Measurements from ENCODE around the gene GABRB3.

Gene GABRB3

DNA sequence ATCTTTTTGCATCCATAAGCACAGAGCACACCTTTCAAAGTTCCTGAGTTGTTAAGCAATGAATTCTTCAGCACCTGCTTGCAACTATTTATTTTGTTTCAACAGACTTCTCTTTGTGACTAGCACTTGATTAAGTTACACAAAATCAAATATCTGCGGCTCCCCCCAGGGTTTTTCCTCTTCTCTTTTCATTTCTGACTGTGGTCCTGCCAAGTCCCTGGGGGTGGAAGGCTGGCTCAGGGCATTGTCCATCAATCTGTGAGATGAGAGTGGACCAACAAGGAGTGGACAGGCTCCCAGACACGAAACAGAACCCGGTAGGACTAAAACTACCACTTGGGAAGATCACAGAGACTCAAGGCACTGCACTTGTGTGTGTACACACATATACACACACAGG, 96.8 kb downstream of the GABRB3 start:
- DNase-seq (ENCODE audit: low read depth), result no peak

DNA sequence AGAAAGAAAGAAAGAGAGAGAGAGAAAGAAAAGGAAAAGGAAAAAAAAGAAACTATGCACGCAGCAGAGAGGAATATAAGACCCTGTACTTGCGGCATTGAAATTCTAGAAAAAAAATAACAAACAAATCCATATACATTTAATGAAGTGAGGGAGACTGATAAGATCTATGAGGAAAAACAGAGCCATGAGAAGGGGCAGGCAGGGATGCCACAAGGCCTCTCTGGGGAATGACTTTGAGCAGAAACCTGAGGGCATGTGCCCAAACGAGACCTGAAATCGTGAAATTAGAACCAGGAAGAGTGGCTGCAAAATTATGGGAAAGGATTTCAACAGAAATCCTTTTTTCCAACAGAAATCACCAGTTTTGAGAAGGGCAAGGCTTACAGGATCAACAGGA, 98.4 kb downstream of the GABRB3 start:
- DNase-seq (ENCODE audit: low read depth), result no peak

DNA sequence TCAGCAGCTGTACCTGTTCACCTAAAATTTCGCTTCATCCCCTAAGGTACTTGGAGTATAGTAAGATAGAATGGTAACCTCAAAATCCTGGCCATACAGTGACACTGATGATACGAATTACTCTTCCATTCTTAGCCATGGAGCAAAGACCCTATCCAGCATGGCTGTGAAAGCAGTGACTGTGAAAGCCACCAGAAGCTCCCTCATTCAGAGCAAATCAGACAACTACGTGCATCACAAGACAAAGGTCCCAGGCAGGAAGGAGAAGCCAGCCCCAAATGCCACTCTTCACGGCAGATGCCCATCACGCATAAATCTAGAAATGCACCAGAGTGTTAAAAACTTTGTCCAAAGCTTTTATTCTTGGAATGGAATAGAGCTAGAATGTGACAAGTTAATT, 99.4 kb downstream of the GABRB3 start:
- no peak for DNase-seq (ENCODE audit: low read depth)

- no peak for DNase-seq (ENCODE audit: low read depth)
Observed at GRCh38 chr15:26670116-26670515, 102.8 kb downstream of the GABRB3 start.

DNA sequence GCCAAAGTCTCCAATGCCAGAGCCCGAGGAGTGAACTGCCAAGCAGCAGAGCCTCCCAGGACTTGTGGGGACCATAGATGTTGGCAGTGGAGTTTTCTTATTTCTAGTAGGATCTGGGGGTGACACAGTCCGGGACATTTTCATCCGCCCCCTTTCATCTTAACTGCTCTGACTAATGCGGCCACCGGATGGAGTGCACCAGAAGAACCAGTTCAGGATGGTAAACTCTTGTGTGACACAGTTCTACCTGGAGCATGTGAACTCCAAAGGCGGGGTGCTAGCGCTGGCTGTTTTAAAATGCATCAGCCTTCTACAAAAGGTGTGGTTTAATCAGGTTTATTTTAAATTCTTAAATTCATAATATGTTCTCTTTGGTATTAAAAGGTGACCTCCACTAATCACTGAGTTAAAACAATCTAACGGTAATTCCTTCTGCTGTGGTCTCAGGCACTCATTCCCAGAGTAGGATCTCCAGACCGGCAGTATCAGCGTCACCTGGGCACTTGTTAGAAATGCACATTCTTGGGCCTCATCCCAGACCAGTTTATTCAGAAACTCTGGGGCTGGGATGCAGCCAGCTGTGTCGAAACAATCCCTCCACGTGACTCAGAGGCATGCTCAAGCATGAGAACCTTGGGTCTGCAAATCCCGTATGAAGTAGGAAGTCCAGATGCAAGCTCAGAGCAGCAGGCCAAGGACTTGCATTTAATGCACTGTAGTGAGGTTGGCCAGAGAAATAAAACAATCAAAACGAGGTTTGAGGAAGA, 105.5 kb downstream of the GABRB3 start:
- no peak for DNase-seq (ENCODE audit: low read depth)

DNA sequence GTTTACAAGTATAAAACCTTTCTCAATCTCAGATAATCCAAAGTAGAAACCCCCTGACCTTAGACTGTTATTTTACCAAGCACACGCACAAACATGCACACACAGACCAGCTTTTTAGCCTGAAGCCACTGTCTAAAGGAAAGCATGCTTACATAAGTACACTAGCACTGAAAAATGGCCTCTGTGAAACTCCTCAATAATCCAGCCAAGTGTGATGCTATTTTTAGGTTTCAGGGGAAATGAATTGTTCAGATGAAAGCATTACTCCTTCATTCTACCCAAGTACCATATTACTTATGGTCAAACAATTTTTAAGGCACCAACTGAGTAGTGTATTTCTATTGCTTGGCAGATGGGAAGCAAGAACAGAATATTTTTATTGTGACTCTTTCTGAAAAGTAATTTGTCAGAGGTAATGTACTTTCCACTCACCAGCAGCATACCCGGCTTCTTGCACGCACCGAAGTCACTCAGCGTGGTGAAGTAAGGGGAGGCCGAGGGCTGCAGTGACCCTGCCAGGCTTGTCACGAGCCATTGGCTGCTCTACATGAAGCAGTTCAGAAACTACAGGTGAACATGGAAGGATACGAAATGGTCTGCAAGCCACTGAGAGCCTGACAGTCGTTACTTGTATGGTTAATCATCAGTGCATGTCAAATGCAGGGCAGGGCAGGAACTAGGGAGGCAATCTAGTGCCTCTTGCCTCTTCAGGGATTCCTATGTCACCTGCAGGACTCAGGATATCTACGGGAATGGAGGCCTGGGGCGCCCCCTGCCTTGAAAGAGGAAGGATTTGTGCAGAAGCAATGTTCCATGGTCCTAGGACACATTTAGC, 106.7 kb downstream of the GABRB3 start:
- DNase-seq (ENCODE audit: low read depth), result no peak

GRCh38 chr15:26662283-26662682, 110.6 kb downstream of the GABRB3 start:
- no peak for DNase-seq (ENCODE audit: low read depth)

DNA sequence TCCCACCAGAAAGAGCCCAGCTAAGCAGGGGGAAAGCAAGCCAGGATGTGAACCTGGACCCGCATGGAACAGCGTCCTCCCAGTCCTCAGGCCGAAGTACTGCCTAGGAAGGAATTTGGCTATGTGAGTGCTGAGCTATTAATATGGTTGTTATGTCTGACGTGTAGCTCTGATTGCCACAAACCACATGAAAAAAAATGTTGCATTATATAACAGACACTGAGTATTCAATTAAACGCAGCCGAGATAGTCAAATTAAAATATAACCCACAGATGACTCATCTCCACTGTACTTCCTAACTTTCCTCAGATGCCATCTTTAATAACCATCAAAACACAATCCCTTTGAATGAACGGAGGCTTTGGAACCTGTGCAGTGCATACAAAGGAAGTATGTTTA, 111.1 kb downstream of the GABRB3 start:
- DNase-seq (ENCODE audit: low read depth), result no peak

DNA sequence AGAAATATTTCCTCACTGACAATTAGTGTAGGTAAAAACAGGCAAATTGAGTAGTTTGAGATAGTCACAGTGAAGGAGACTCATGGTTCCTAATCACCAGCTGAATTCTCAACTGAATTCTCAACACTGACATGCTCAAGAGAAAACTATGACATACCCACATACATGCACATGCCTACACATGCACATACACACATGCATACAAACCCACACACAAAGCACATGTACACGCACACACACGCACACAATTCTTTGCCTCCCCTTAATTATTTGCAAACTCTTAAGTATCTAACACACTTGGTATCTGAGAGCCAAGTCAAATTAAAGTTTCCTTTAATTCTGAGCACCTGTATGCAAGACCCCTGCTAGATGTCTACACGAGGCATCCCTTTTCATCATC, 111.8 kb downstream of the GABRB3 start:
- DNase-seq (ENCODE audit: low read depth), result no peak

DNA sequence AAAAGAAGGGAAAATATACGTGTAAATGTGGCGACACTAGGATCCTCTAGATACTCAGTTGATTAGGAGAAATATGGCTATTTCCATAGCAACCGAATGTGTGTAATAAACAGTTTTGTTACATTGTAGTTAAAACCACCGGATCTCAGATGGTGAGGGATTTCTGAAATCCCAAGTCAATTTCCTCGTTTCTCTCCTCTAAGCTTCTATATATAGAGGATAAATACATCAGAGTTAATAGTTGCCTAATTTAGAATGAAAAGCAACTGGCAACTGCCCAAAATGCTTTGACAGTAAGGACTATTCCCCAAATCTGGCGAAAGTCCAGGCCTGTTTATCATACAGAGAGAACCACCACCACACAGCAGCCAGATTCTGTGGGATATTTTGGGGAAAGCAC, 112.6 kb downstream of the GABRB3 start:
- no peak for DNase-seq (ENCODE audit: low read depth)

- no peak for DNase-seq (ENCODE audit: low read depth)
Observed at GRCh38 chr15:26658290-26658689, 114.6 kb downstream of the GABRB3 start.

DNA sequence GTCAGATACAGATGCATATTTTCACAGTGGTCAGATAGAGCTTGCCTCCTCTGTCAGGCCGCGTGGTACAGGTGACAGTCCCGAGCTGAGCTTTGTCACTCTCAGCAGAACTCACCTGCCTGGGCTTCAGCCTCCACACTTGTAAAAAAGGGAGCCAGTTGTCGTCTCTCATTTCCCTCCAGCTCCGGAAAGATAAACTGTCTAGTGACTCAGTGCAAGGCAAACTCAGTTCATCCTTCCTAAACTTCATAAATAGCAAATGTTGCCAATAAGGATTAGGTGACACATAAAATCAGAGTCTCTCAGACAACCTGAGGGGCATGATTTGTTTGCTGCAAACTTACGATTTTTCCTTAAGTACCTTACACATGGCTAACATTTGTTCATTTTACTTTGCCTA, 116.8 kb downstream of the GABRB3 start:
- no peak for DNase-seq (ENCODE audit: low read depth)

DNA sequence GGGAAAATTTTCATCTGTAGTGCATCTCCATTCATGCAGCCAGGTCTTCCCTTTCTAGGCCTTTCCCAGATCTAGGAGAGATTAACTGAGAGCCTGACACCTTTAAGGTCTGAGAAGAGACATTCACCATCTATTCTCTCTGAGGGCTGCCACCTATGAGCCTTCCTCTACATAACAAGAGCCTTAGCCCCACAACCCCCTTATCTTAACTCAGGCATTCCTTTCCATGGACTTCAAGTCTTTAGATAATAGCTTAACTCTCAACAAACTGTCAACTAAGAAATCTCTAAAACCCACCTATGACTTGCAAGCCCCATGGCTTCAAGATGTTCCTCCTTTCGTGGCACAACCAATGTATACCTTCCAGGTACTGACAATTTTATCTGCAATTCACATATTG, 121.0 kb downstream of the GABRB3 start:
- DNase-seq (ENCODE audit: low read depth), result no peak

GRCh38 chr15:26648676-26649075, 124.2 kb downstream of the GABRB3 start:
- no peak for DNase-seq (ENCODE audit: low read depth)

DNA sequence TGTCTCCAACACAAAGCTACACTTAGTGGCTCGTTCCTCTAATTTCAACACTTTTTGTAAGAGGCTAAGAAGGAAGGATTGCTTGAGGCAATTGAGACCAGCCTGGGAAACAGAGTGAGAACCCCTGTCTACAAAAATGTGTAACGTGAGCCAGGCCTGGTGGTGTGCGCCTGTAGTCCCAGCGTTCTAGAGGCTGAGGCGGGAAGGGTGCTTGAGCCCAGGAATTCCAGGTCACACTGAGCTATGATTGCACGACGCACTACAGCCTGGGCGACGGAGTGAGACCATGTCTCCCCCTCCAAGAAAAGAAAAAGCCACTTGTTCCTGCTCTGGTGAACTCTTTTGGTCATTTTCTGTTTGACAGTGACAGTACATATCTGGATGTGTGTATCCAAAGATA, 127.9 kb downstream of the GABRB3 start:
- no peak for DNase-seq (ENCODE audit: low read depth)

GRCh38 chr15:26641144-26641543, 131.7 kb downstream of the GABRB3 start:
- DNase-seq (ENCODE audit: low read depth), result no peak

- DNase-seq (ENCODE audit: low read depth), result no peak
Observed at GRCh38 chr15:26640601-26641000, 132.3 kb downstream of the GABRB3 start.

DNA sequence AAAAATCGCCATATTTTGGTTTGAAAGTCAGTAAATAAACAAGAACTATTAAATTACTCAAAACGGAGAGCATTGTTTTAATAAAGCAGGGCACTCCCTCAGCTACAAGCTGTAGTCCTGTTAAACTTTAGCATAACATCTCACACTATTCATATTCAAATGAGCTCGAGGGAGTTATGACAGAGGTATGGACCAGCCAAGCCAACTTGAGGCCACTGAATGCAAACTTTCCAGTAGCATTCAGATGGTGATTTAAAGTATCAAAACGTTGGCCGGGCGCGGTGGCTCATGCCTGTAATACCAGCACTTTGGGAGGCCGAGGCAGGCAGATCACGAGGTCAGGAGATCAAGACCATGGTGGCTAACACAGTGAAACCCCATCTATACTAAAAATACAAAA, 132.9 kb downstream of the GABRB3 start:
- no peak for DNase-seq (ENCODE audit: low read depth)

DNA sequence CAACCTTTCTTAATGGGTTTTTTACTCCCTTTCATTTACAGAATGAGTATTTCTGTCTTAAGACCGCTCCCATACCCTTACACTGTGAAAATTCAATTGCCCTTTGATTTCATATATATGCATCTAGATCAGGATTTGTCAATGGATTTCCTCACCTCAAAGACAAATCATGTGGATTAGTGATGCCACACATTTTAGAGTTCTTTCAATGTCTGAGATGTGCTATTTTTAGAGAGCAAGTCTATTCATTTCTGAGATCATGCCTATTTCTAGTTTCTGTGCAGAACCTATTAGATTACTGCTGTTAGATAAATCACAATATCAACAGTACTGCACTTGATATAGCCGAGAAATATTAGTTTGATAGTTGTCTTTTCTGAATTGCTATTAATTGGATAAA, 137.3 kb downstream of the GABRB3 start:
- DNase-seq (ENCODE audit: low read depth), result no peak

GRCh38 chr15:26635105-26635504, 137.8 kb downstream of the GABRB3 start:
- no peak for DNase-seq (ENCODE audit: low read depth)

DNA sequence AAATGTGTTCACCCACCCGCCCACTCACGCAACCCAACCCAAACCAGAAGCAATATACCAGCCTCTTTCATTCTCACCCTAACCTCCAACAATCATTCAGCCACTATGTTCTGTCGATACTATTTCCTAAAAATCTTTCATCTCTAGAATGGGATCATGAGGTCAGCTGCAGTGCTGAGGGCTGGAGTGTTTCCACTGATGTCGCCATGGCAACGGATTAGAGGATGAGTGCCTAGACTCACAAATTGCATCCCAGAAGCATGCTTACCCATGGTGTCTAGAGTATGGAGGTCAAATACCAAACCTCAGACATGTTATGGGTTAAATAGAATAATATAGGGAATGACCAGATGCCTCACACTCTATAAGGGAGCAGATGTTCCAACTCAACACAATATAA, 138.5 kb downstream of the GABRB3 start:
- no peak for DNase-seq (ENCODE audit: low read depth)

- DNase-seq (ENCODE audit: low read depth), result no peak
Observed at GRCh38 chr15:26632500-26632899, 140.4 kb downstream of the GABRB3 start.

DNA sequence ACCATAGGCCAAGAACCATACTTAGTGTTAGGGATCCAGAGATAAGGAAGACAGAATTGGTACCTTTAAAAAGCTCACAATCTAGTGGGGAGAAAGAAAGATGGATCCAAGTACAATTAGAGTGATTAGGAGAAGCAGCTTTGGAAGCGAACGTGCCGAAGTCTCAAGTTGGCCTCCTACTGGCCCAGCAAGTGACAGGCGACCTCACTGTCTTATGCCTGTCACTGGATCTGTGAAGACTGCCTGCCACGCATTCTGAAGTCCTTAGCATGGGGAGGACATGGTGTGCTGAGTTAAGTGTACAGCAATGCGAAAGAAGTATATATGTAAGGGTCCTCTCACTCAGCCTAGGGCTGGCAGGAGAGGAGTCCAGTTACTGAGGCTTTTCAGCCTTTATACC, 141.0 kb downstream of the GABRB3 start:
- DNase-seq (ENCODE audit: low read depth), result no peak

DNA sequence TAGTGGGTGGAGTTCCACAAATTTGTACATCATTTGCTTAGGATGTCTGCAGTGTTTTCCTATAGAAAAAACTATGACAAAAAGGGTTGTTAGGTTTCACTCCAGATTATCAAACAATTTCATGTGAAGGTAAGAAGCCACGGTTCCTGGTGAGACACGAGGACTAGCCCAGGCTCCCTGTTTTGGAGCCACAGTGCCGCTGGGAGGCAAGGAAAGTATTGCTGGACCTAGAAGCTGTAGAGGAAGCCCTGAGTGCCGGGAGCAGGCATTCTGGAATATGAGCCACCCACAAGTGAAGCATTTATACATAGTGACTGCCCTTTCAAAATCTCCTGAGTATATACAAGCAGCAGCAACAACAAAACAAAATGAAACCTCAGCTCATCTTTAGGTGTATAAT, 142.0 kb downstream of the GABRB3 start:
- DNase-seq (ENCODE audit: low read depth), result no peak
